ENCODE data around the gene ARMH3. TPM values are rescaled to one million over a fixed set of nuclear protein-coding genes. Genes with fewer than 3 reads are reported as not detected.

ARMH3 gene
- total RNA-seq, 1 donor from 2014 or later = 5.3 TPM

DNA sequence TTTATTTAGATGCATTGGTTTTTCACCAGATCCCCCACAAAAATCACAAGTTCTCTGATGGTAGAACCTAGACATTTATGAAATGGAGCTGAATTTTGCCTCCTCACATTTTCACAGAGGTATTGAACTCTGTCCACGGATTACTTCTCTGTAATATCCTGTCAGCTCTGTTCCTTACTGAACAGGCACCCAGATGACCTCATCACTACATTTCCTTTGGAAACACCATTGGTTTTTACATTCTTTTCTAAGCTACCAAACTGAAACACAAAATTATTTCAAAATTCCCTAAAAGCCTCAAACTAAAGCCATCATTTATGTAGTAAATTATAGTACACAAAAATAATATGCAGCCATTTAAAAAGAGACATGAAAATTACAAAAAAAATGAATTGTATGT, 114.1 kb downstream of the ARMH3 start:
- peak; percentile 26 to 64 for DNase-seq (ENCODE audit: low read depth in 2 of 2)

DNA sequence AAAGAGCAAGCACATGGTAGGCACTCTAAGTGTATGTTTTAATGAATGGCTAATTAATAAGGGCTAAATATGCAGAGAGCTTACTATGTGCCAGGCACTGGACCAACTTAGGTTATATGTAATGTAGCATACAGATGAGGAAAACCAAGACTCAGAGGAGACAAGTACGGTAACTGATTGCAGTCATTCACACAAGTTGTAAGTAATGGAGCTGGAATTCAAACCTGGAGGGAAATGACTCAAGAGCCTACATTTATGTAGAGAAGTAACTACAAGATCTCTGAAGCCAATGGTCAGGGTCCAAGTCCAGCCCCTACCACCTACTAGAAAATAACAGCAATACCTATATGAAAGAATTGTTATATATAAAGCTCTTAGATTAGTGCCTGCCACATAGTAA, 115.1 kb downstream of the ARMH3 start:
- DNase-seq (ENCODE audit: low read depth in 2 of 2) = peak in 1 of 2 donors; percentile 34

DNA sequence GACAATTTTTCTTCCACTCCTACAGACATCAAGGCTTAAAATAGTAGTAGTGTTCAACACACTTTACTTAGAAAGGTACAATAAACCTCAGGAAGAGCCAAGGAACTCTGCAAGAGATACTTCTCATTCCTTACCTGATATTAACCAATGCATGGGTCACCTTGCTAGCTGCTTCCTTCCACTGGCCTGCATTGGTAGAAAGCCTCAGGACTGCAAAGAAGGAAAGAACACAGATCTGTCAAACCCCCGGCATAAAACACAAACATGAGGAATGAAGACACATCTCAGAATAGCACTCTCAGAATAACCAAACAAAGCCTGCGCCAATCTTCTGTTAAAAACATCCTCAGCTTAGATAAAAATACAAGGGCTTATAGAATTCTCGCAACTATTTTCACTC, 116.2 kb downstream of the ARMH3 start:
- no peak for DNase-seq (ENCODE audit: low read depth in 2 of 2)

- peak in 1 of 2 donors; percentile 82 for DNase-seq (ENCODE audit: low read depth in 2 of 2)
These were observed 116.8 kb downstream of the ARMH3 start for GRCh38 chr10:101939008-101939648.

- DNase-seq (ENCODE audit: low read depth in 2 of 2) = peak in 1 of 2 donors; percentile 91
These were observed 117.5 kb downstream of the ARMH3 start for GRCh38 chr10:101938305-101939007.

GRCh38 chr10:101935431-101935830, 120.5 kb downstream of the ARMH3 start:
- no peak for DNase-seq (ENCODE audit: low read depth in 2 of 2)

- no peak for DNase-seq (ENCODE audit: low read depth in 2 of 2)
These were observed 121.2 kb downstream of the ARMH3 start for GRCh38 chr10:101934686-101935305.

DNA sequence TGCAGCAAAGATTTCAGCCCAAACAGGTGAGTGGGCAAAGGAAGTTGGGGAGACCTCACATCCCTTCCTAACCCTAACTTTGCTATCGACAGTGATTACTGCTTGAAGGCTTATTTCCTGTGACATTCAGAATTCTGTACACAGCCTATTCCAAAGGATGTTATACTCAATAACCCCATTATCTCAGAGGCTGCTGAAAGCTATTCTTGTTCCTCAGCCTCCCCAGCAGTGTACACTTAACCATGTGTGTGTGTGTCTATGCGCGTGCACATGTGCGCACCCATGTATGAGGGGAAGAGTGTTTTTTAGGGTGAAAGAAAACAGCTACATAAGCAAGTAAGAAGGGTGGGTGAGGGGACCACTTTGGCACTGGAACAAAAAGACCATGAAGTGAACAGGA, 122.0 kb downstream of the ARMH3 start:
- DNase-seq (ENCODE audit: low read depth in 2 of 2) = no peak

DNA sequence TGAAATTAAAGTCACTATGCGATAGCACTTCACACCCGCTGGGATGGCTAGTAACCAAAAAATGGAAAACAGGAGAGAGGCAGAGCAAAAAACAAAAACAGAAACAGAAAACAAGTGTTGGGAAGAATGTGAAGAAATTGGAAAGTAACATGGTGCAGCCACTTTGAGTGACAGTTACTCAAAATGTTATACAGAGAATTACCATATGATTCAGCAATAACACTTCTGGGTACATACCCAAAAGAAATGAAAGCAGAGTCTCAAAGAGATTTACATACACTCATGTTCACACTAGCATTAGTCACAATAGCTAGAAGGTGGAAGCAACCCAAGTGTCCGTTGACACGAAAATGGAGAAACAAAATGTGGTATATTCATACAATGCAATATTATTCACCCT, 123.8 kb downstream of the ARMH3 start:
- no peak for DNase-seq (ENCODE audit: low read depth in 2 of 2)

DNA sequence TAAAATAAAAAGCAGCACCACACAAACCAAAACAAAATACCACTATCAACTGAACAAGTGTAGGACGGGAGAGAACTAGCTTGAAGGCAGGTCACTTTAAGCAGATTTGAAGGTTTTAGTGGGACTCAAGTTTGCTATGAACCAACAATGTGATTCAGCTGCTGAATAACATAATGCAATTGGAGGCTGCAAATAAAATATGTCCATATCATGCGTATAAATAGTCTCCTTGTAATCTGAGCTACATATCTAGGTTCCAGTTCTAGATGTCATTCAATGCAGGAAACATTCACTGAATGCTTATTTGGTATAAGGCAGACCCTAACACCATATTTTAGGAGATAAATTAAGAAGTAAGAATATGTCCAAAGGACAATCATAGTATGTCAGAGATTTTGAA, 130.9 kb downstream of the ARMH3 start:
- no peak for DNase-seq (ENCODE audit: low read depth in 2 of 2)

GRCh38 chr10:101923256-101923655, 132.7 kb downstream of the ARMH3 start:
- no peak for DNase-seq (ENCODE audit: low read depth in 2 of 2)

GRCh38 chr10:101922846-101923245, 133.1 kb downstream of the ARMH3 start:
- no peak for DNase-seq (ENCODE audit: low read depth in 2 of 2)

DNA sequence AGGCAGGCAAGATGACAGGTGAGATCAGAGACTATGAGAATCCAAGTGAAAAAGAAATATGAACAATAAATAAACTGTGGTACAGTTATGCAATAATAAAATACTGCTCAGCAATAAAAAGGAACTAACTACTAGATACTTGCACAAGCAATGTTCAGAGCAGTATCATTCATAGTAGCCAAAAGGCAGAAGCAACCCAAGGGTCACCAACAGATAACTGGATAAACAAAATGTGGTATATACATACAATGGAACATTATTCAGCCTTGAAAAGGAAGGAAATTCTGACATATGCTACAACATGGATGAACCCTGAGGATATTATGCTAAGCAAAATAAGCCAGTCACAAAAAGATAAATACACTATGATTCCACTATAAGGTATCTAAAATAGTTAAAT, 135.4 kb downstream of the ARMH3 start:
- DNase-seq (ENCODE audit: low read depth in 2 of 2) = no peak

DNA sequence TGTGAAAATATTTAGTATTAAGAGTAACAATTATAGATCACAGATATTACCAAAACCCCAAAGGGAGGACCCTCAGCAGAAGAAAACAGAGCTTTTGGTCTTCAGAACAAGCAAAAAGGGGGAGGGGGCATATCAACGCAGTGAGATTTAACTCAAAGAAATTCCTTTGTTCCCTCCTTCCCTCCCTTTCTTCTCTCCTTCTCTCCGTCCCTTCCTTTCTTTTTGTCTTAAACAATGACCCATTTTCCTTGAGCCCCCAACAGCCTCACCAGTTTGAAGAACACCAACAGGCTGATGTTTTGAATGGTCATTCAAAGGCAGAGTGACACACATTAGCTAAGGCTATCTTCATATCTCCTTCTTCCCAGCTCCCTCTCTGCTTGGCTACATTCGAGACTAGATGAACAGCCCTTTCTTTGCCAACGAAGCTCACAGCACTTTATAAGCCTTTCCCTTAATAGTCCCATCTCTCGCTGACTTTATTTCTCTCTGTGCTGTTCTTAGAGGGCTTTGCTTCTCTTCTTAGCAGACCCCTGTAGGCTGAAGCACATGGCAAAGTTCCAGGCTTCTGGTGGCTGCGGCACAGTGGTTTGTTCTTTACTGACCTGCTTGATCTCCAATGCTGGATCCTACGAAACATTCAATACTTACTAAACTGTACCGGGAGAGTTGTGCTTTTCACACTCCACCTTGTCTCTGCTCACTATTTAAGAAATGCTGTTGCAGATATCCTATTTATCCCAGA, 136.8 kb downstream of the ARMH3 start:
- no peak for DNase-seq (ENCODE audit: low read depth in 2 of 2)

- DNase-seq (ENCODE audit: low read depth in 2 of 2) = no peak
These were observed 143.3 kb downstream of the ARMH3 start for GRCh38 chr10:101912561-101913179.

DNA sequence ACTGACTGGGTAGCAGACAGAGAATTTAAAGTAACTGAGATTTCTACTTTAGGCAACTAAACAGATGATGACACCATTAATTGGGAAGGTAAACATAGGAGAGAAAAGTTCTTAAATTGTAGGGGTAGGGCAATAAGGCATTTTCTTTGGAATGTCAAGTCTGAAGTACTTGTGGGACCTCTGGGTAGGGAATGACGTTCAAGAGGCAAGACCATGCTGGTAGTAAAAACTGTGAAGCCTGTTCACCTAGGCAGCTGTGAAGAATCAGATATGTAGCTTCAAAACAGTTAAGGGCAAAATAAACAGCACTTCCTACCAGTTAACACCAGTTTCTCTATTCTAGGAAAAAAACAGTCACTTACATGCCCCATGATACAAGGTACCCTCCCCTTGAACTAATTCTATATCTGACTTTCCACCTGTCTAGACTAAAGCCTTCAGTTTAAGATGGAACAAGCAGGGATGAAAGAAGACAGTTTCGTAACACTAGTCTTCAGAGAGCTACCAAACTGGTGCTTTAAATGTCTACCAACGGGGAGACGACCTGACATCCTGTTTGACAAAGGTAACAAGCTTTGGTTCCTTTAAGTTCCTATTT, 149.3 kb downstream of the ARMH3 start:
- no peak for DNase-seq (ENCODE audit: low read depth in 2 of 2)

GRCh38 chr10:101905251-101905650, 150.7 kb downstream of the ARMH3 start:
- no peak for DNase-seq (ENCODE audit: low read depth in 2 of 2)

GRCh38 chr10:101903827-101904550, 152.0 kb downstream of the ARMH3 start:
- DNase-seq (ENCODE audit: low read depth in 2 of 2) = no peak

DNA sequence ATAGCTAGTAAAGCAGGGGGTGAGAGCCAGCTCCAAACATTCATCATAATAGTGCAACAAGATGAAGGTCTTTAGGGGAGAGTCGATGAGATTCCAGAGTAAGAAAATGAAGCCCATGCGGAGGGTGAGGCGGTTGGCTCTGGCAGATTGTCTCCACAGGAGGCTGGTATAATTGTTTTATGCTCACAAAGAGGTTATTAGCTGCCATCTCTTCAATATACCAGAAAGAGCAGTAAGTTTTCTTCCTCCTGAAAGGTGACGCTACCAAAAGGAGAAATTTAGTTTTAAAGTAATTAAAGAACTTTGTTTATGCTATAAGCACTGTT, 153.2 kb downstream of the ARMH3 start:
- DNase-seq (ENCODE audit: low read depth in 2 of 2) = no peak

DNA sequence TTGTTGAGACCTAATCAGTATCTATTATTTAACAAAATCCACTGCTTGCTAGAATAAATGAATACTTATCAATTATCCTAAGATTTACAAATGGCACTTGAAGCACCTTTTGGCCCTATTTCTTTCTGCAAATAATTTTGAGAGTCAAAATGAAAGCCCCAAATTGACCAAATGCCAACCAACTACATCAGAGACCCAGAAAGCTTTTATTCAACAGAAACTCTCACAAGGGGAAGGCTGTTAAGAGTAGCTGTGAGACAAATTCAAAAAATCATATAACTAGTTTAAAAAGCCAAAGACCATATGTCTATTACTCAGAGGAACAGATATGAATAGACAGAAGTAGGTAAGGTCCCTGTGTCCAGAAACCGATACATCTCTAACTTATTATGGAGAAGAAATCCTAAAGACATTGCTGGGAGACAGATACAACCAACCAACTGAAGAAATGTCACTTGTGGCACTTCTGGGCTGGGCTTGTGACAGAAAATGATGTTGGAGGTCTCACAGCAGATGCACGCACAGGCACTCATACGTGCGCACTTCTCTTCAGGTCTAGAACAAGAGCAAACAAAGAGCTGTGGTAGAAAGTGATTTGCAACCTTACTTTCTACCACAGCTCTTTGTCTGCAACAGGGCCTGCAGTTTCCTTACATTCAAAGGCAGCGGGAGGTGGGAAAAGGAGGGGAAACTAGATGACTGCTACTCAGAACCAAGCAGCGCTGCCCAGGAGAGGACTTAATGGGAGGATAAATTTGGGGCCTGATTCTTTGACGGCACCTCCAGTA, 153.7 kb downstream of the ARMH3 start:
- no peak for DNase-seq (ENCODE audit: low read depth in 2 of 2)
